ENCODE measurements around the gene KLC1. TPM values are rescaled to one million over a fixed set of nuclear protein-coding genes. Genes with fewer than 3 reads are reported as not detected.
A peak's percentile ranks its signal among the peaks of the same experiment; 100 is the strongest.

KLC1 gene
- total RNA-seq, 1 donor from 2014 or later: 171 TPM

GRCh38 chr14:103705118-103705503 is 76.1 kb downstream of the KLC1 start:
- H3K36me3 ChIP-seq: peaks cover 73% of the 10 kb centered on the region
- TF ChIP-seq CTCF (IDR thresholded peaks at IDR 0.05): no peak
- H3K27me3 ChIP-seq (ENCODE audit: low read depth): no peaks in the 10 kb centered on the region
- H3K4me3 ChIP-seq: peak overlapping the region; percentile 11
- DNase-seq (peak; percentile 89), ATAC-seq (peak; percentile 89 to 94)
- intact Hi-C loops (cut with DNase I): no loop called here
- peak overlapping the region; percentile 76 for H3K27ac ChIP-seq
- peaks cover 22% of the 10 kb centered on the region for H3K4me1 ChIP-seq
- H3K9me3 ChIP-seq: no peaks in the 10 kb centered on the region

- Histone ChIP-seq H3K4me1 (peaks cover 25% of the 10 kb centered on the region), H3K4me3 (peak overlapping the region; percentile 11), H3K27me3 (ENCODE audit: low read depth) (no peaks in the 10 kb centered on the region), H3K27ac (peak overlapping the region; percentile 76), H3K9me3 (no peaks in the 10 kb centered on the region), H3K36me3 (peaks cover 67% of the 10 kb centered on the region)
- ATAC-seq (peak; percentile 36 to 48), DNase-seq (no peak)
- intact Hi-C loops (cut with DNase I): no loop called here
- TF ChIP-seq CTCF (IDR thresholded peaks at IDR 0.05): no peak
Measured at GRCh38 chr14:103705504-103706284, 76.7 kb downstream of the KLC1 start.

- intact Hi-C loops (cut with DNase I): no loop called here
- Histone ChIP-seq H3K9me3 (no peaks in the 10 kb centered on the region), H3K27me3 (ENCODE audit: low read depth) (no peaks in the 10 kb centered on the region), H3K36me3 (peaks cover 57% of the 10 kb centered on the region), H3K27ac (peak overlapping the region; percentile 76), H3K4me3 (no peak overlapping the region), H3K4me1 (peaks cover 36% of the 10 kb centered on the region)
- ATAC-seq (no peak), DNase-seq (no peak)
- no peak for TF ChIP-seq CTCF (IDR thresholded peaks at IDR 0.05)
Measured at GRCh38 chr14:103706551-103707328, 77.7 kb downstream of the KLC1 start.

GRCh38 chr14:103707329-103708263 is 78.6 kb downstream of the KLC1 start:
- DNase-seq: no peak
- ATAC-seq: no peak

More at GRCh38 chr14:103707329-103708263, 78.6 kb downstream of the KLC1 start:
- H3K27me3 ChIP-seq (ENCODE audit: low read depth): no peaks in the 10 kb centered on the region
- intact Hi-C loops (cut with DNase I): no loop called here
- TF ChIP-seq CTCF (IDR thresholded peaks at IDR 0.05): no peak
- H3K9me3 ChIP-seq: no peaks in the 10 kb centered on the region
- no peak overlapping the region for H3K4me3 ChIP-seq
- H3K4me1 ChIP-seq: peaks cover 44% of the 10 kb centered on the region
- H3K27ac ChIP-seq: no peak overlapping the region
- peaks cover 48% of the 10 kb centered on the region for H3K36me3 ChIP-seq

Measured in lower lobe of right lung (tissue), 2 donors.